ENCODE results near the gene TMEM186. TPM values are rescaled to one million over a fixed set of nuclear protein-coding genes. Genes with fewer than 3 reads are reported as not detected.
"Not testable (repeated sequence)": the region's sequence is repeated elsewhere in the genome, so short reads cannot be mapped to it uniquely, and the experiment has no call there.

The TMEM186 gene
- 10 to 100 TPM; 15.9 to 16.8 TPM for total RNA-seq

GRCh38 chr16:8797364-8798173 is at the start of gene TMEM186, which contains the start of gene PMM2:
TSS of gene TMEM186 (minus strand) at chr16:8797639. CDS start at chr16:8797614, 25 bp downstream.
TSS of gene PMM2 (plus strand) at chr16:8797839. CDS start at chr16:8797883, 44 bp downstream.
- ChIA-PET POLR2A (interaction anchor here (0.5 to 1.0 kb wide), 4 partner anchors 59 to 160 kb away, joined by 3 to 7 read pairs (median 4); partner anchors contain the start of gene CARHSP1), CTCF (interaction anchor here (1.5 to 2.1 kb wide), 3 partner anchors 83 to 231 kb away, joined by 6 to 7 read pairs (median 6); no protein-coding TSS in a partner anchor)

DNA sequence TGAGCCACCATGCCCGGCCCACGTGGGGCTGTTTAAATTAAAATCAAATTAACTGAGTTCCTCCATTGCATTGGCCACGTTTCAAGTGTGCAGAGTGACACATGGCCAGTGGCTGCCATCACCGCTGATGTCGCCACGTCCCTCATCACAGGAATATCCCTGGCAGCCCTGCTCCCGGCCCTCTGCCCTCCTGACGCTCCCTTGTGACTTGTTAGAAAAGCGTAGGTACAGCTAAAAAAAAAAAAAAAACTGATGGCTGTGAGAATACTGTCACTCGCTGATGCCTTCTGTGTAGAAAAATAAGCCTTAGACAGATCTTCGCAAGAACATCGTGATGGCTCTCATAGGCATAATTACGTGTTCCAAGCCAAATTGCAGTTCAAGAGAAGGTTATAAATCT is 49.7 kb upstream of the TMEM186 start:
- ChIA-PET POLR2A (no interaction called here), CTCF (no interaction called here)

- POLR2A ChIA-PET = no interaction called here
- CTCF ChIA-PET = no interaction called here
These were observed 49.0 kb upstream of the TMEM186 start for GRCh38 chr16:8846401-8846932.

DNA sequence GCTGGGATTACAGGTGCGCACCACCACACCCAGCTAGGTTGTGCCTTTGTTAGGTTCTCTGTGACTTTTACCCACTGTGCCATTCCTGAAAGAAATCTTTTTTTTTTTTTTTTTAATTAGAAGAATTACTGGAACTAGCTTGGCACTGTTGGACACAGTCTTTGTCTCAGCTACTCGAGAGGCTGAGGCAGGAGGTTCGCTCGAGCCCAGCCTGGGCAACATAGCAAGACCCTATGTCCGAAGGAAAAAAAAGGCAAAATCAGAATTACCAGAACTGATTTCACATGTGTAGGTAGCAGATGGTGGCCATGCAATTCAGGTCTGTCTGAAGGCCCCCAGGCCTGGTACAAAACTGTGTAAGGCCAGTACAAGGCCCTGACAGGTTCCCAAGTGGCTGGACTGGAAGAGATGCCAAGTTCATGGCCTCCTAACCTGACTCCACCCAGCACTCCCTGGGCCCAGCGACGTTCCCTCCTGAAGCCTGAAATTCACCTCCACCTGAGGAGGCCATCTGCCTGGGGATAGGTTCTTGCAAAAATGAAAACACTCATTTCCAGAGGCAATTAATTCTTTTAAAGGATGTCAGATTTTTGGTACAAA is 48.4 kb upstream of the TMEM186 start:
- CTCF ChIA-PET = no interaction called here
- POLR2A ChIA-PET = no interaction called here

DNA sequence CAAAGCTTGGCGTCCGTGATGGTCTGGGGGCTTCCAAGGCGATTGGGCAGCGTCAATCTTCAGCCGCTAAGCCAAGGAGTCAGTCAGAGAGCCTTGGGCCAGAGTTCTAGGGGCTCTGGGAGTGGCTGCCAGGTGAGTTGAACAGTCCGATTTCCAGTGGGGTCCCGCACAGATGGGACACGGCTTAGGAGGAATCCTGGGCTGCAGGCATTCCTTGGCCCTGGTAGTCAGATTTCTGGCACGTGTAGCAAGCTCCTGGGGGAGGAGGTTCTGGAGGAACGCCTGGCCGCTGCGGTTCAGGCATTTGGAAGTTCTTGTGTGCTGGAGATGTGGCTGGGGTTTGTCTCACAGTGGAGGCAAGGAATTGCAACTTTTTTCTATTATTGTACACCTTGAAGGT is 45.9 kb upstream of the TMEM186 start:
- CTCF ChIA-PET, POLR2A ChIA-PET: not testable (repeated sequence)

GRCh38 chr16:8842016-8842415 is 44.6 kb upstream of the TMEM186 start:
- POLR2A ChIA-PET, CTCF ChIA-PET: not testable (repeated sequence)

- CTCF ChIA-PET, POLR2A ChIA-PET: not testable (repeated sequence)
These were observed 40.2 kb upstream of the TMEM186 start for GRCh38 chr16:8837594-8837993.

- CTCF ChIA-PET, POLR2A ChIA-PET: not testable (repeated sequence)
These were observed 39.4 kb upstream of the TMEM186 start for GRCh38 chr16:8836797-8837196.

DNA sequence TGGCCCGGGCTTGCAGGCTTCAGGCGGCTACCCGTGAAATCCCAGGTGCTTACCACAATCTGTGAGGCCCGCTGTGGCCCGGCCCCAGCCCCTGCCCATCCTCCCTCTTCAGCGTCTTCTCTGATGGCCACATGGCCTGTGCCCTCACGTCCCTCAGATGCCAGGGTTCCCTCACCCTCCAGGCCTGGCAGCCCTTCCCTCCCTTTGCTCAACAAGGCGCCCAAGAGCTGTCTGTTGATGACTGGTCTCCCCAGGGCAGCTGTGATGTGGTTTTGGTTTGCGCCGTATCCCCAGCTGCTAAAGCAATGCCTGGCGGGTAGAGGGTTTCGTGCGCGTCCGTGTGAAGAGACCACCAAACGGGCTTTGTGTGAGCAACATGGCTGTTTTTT is 35.3 kb upstream of the TMEM186 start:
- ChIA-PET POLR2A (no interaction called here), CTCF (no interaction called here)

- CTCF ChIA-PET = no interaction called here
- POLR2A ChIA-PET = no interaction called here
These were observed 34.7 kb upstream of the TMEM186 start for GRCh38 chr16:8831871-8832716.

DNA sequence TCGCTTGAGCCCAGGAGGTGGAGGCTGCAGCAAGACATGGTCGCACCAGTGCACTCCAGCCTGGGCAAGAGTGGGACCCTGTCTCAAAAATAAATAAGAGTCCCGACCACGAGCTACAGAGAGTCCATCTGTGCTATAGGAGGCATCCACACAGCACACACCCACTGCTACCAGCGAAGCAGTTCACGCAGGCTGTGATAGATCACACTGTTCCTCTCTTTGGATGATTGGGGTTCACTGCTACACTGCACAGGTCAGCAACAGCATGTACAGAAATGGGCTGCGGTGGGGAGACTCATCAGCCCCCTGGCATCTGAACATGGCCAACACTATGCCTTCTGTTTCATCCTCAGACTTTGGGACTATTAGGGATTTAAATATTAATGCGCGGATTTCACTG is 34.0 kb upstream of the TMEM186 start:
- ChIA-PET CTCF (no interaction called here), POLR2A (no interaction called here)

GRCh38 chr16:8828541-8829165 is 31.2 kb upstream of the TMEM186 start:
- ChIA-PET CTCF (no interaction called here), POLR2A (no interaction called here)

DNA sequence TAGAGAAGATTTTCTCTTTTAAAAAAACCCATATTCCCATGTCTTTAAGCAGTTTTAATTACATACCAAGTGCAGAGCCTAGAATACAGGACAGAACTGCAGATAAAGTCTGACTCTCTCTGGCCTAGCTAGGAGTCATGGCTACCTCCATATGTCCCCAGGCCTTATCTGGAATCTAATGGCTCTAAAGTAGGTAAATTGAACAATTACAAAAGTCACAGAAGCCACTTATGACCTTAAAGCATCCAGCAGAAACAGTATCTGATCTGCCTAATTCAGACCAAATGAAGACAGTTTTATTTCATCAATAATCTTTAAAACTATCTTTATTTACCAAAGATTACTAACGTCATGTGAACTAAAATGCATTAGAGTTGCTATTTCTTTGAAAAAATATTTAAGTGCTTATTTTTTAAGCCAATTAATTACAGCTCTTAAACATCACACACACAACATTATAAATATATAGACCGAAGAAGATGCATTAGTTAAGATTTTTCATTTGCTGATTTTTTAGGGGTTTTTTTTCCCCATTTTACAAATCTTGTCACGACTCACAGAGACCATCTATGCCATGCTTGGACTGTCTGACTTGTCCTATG is 28.9 kb upstream of the TMEM186 start:
- CTCF ChIA-PET = no interaction called here

GRCh38 chr16:8822403-8822802 is 25.0 kb upstream of the TMEM186 start:
- CTCF ChIA-PET = interaction anchor here (0.6 kb wide), 1 partner anchor 9 kb away, joined by 3 read pairs; no protein-coding TSS in a partner anchor
- POLR2A ChIA-PET = no interaction called here

More for the DNA sequence above, 28.9 kb upstream of the TMEM186 start:
- POLR2A ChIA-PET = no interaction called here

GRCh38 chr16:8819411-8820034 is 22.1 kb upstream of the TMEM186 start:
- CTCF ChIA-PET = interaction anchor here (1.2 kb wide), 1 partner anchor 159 kb away, joined by 3 read pairs; no protein-coding TSS in a partner anchor
- POLR2A ChIA-PET = no interaction called here

- POLR2A ChIA-PET = no interaction called here
- CTCF ChIA-PET = no interaction called here
These were observed 21.2 kb upstream of the TMEM186 start for GRCh38 chr16:8818504-8819270.

DNA sequence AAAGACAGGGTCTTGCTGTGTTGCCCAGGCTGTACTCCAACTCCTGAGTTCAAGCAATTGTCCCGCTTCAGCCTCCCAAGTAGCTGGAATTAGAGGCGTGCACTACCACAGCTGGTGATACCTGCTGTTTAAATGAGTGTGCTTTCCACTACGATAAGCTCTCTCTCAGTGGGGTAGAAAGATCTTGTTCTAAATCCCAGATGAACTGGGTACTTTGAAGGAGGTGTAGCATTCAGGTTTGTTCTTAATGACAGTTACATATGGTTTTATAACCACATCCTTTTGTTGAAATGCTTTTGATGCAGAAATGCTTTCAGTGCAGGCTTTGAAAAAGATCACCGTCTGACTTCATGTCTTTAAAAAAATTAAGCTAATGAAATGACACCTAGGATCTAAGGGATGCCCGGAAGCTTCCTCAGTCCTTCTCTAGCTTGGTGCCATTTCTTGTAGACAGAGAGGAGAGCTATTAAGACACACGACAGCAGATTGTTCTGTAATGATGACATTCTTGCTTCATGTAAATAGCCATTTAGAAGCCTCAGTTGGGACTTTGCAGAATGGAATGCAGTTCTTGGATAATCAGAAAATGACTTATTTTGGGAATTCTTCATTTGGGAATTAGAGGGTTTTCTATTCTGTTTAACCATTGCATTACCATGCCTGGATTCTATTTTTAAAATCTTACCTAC is 19.7 kb upstream of the TMEM186 start:
- ChIA-PET POLR2A (interaction anchor here (1.6 kb wide), 1 partner anchor 51 kb away, joined by 6 read pairs; the partner anchor contains the start of gene CARHSP1), CTCF (no interaction called here)

Data from activated CD8-positive, alpha-beta memory T cell treated with anti-CD3 and anti-CD28 coated beads for 36 hours (primary cell).